HEK293T (cell line): ENCODE measurements around the gene WNK2.

Experiments used
- ARNT ChIP-seq: fragments of 450-650 bp; IDR thresholded peaks from 2 replicates; pipeline ENCODE4 v1.6.1; 2017; ENCODE audit warnings: mild to moderate bottlenecking
- BHLHE40 ChIP-seq: fragments of 450-650 bp; IDR thresholded peaks from 2 replicates; pipeline ENCODE4 v1.6.1; 2016; ENCODE audit warnings: mild to moderate bottlenecking, moderate library complexity, borderline replicate concordance
- ELF4 ChIP-seq: fragments of 450-650 bp; IDR thresholded peaks from 2 replicates; pipeline ENCODE4 v1.6.1; 2017; ENCODE audit warnings: antibody characterized with exemption
- FOXK2 ChIP-seq: fragments of 450-650 bp; IDR thresholded peaks from 2 replicates; pipeline ENCODE4 v1.6.1; 2016; ENCODE audit warnings: mild to moderate bottlenecking
- L3MBTL2 ChIP-seq: fragments of 450-650 bp; conservative IDR thresholded peaks from 2 replicates; pipeline ENCODE4 v1.6.1; 2016; ENCODE audit warnings: mild to moderate bottlenecking
- LEF1 ChIP-seq: fragments of 450-650 bp; IDR thresholded peaks from 2 replicates; pipeline ENCODE4 v1.6.1; 2017; ENCODE audit warnings: mild to moderate bottlenecking, borderline replicate concordance
- NFRKB ChIP-seq: fragments of 450-650 bp; IDR thresholded peaks from 2 replicates; pipeline ENCODE4 v1.6.1; 2016; ENCODE audit warnings: mild to moderate bottlenecking, moderate library complexity
- PKNOX1 ChIP-seq: fragments of 450-650 bp; IDR thresholded peaks from 2 replicates; pipeline ENCODE4 v1.6.1; 2016
- SP1 ChIP-seq: fragments of 450-650 bp; IDR thresholded peaks from 2 replicates; pipeline ENCODE4 v1.6.1; 2017
- SUZ12 ChIP-seq: fragments of 450-650 bp; IDR thresholded peaks from 2 replicates; pipeline ENCODE4 v1.6.1; 2016; ENCODE audit warnings: mild to moderate bottlenecking
- TARDBP ChIP-seq: fragments of 450-650 bp; IDR thresholded peaks from 2 replicates; pipeline ENCODE4 v1.6.1; 2016
- ZNF384 ChIP-seq: fragments of 450-650 bp; IDR thresholded peaks from 2 replicates; pipeline ENCODE4 v1.6.1; 2016

GRCh38 chr9:93137362-93137761 is 46.6 kb upstream of the WNK2 start:
- no peak for TF ChIP-seq NFRKB
- TF ChIP-seq LEF1, result no peak
- no peak for TF ChIP-seq SP1
- TF ChIP-seq ZNF384, result no peak
- TF ChIP-seq ELF4, result no peak
- no peak for TF ChIP-seq FOXK2
- no peak for TF ChIP-seq BHLHE40
- TF ChIP-seq TARDBP, result no peak
- TF ChIP-seq SUZ12, result no peak
- TF ChIP-seq L3MBTL2, result no peak
- TF ChIP-seq PKNOX1, result no peak
- no peak for TF ChIP-seq ARNT
